Measurements from ENCODE around the gene IL17RD.

Gene IL17RD

GRCh38 chr3:57164657-57165573 lies at the start of gene IL17RD:
TSS of gene IL17RD (minus strand) at chr3:57165353. CDS start at chr3:57165286, 67 bp downstream.
- no peak for FAIRE-seq

- no peak for FAIRE-seq
Measured at GRCh38 chr3:57206423-57206822, 41.3 kb upstream of the IL17RD start.

- no peak for FAIRE-seq
Measured at GRCh38 chr3:57199895-57200297, 34.7 kb upstream of the IL17RD start, which contains the start of gene HESX1. TSS of gene HESX1 (minus strand) at chr3:57199978. CDS start at chr3:57199918, 60 bp downstream.

- FAIRE-seq: no peak
Measured at GRCh38 chr3:57194641-57195040, 29.5 kb upstream of the IL17RD start.

- FAIRE-seq: no peak
Measured at GRCh38 chr3:57192028-57192427, 26.9 kb upstream of the IL17RD start.

- no peak for FAIRE-seq
Measured at GRCh38 chr3:57184526-57184925, 19.4 kb upstream of the IL17RD start.

- no peak for FAIRE-seq
Measured at GRCh38 chr3:57179580-57180410, 14.6 kb upstream of the IL17RD start.

- no peak for FAIRE-seq
Measured at GRCh38 chr3:57176045-57176444, 10.9 kb upstream of the IL17RD start.

GRCh38 chr3:57173687-57174086 lies 8.5 kb upstream of the IL17RD start:
- no peak for FAIRE-seq

- FAIRE-seq: no peak
Measured at GRCh38 chr3:57170946-57171345, 5.8 kb upstream of the IL17RD start.

GRCh38 chr3:57169872-57170623 lies 4.9 kb upstream of the IL17RD start:
- FAIRE-seq: no peak

- FAIRE-seq: no peak
Measured at GRCh38 chr3:57169108-57169507, 4.0 kb upstream of the IL17RD start.

GRCh38 chr3:57168151-57168550 lies 3.0 kb upstream of the IL17RD start:
- no peak for FAIRE-seq

GRCh38 chr3:57166660-57167059 lies 1.5 kb upstream of the IL17RD start:
- FAIRE-seq: no peak

GRCh38 chr3:57165641-57166040 lies 488 bp upstream of the IL17RD start:
- no peak for FAIRE-seq

- no peak for FAIRE-seq
Measured at GRCh38 chr3:57164217-57164656, 916 bp downstream of the IL17RD start.

GRCh38 chr3:57163751-57164150 lies 1.4 kb downstream of the IL17RD start:
- FAIRE-seq: no peak

- no peak for FAIRE-seq
Measured at GRCh38 chr3:57161915-57162314, 3.2 kb downstream of the IL17RD start.

- no peak for FAIRE-seq
Measured at GRCh38 chr3:57160765-57161538, 4.2 kb downstream of the IL17RD start.

GRCh38 chr3:57160076-57160764 lies 4.9 kb downstream of the IL17RD start:
- FAIRE-seq: no peak
